Ascending aorta (tissue), 2 donors: ENCODE measurements around the gene SND1. TPM values are rescaled to one million over a fixed set of nuclear protein-coding genes. Genes with fewer than 3 reads are reported as not detected.

ENCODE experiments used
- DNase-seq, 2 donors: peaks; one replicate each; pipeline ENCODE4 v3.0.0-alpha.2; 2019; ENCODE audit warnings: low spot score in 2 of 2
- H3K27ac ChIP-seq, 2 donors: fragments of 200-600 bp; sonication (generic); one replicate each; pipeline ENCODE4 v1.5.1; 2016 to 2017; ENCODE audit warnings: mild to moderate bottlenecking in 1 of 2
- H3K27me3 ChIP-seq: fragments of 200-600 bp; sonication (generic); one replicate; pipeline ENCODE4 v1.5.1; 2017
- H3K36me3 ChIP-seq, 2 donors: fragments of 200-600 bp; sonication (generic); one replicate each; pipeline ENCODE4 v1.5.1; 2016
- H3K4me1 ChIP-seq, 2 donors: fragments of 200-600 bp; sonication (generic); one replicate each; pipeline ENCODE4 v1.5.1; 2016 to 2017; ENCODE audit warnings: mild to moderate bottlenecking in 1 of 2
- H3K4me3 ChIP-seq, 2 donors: fragments of 200-600 bp; sonication (generic); one replicate each; pipeline ENCODE4 v1.5.1; 2016 to 2017; ENCODE audit warnings: mild to moderate bottlenecking in 1 of 2
- H3K9me3 ChIP-seq, 2 donors: fragments of 200-600 bp; sonication (generic); one replicate each; pipeline ENCODE4 v1.5.1; 2016
- CTCF ChIP-seq, 3 experiments: fragments of 200-600 bp in 2 of 3; fragments of 450-650 bp in 1 of 3; sonication (generic) in 2 of 3; IDR thresholded peaks; one replicate each; pipeline ENCODE4 v1.5.1; 2016 to 2019; ENCODE audit warnings: antibody characterized with exemption in 3 of 3, mild to moderate bottlenecking in 1 of 3, moderate library complexity in 1 of 3
- intact Hi-C: fragments of 100-400 bp; cut with DNase I; formaldehyde crosslinking; loops from one replicate; pipeline ENCODE4 v1.15.1; 2023
- total RNA-seq: library from RNA; depleted of rRNA; stranded (reverse); fragments of >200 nt; gene quantifications from one replicate; pipeline ENCODE4 v1.1.0, GENCODE V29; 2016

Gene SND1
- total RNA-seq, 1 donor from 2014 or later = 93.8 TPM

- DNase-seq = no peak
- intact Hi-C loops = no loop called here
- H3K27me3 ChIP-seq = no peaks in the 10 kb centered on the region
- no peaks in the 10 kb centered on the region for H3K36me3 ChIP-seq
- no peaks in the 10 kb centered on the region for H3K9me3 ChIP-seq
- H3K27ac ChIP-seq = no peak overlapping the region
- TF ChIP-seq CTCF (IDR thresholded peaks at IDR 0.05) = no peak
- no peak overlapping the region for H3K4me3 ChIP-seq
- H3K4me1 ChIP-seq = no peaks in the 10 kb centered on the region
These were observed 351.2 kb downstream of the SND1 start for GRCh38 chr7:128003167-128003566.

- TF ChIP-seq CTCF (IDR thresholded peaks at IDR 0.05) = no peak
- intact Hi-C loops = no loop called here
- H3K4me1 ChIP-seq = no peaks in the 10 kb centered on the region
These were observed 351.8 kb downstream of the SND1 start for GRCh38 chr7:128003787-128004186.

DNA sequence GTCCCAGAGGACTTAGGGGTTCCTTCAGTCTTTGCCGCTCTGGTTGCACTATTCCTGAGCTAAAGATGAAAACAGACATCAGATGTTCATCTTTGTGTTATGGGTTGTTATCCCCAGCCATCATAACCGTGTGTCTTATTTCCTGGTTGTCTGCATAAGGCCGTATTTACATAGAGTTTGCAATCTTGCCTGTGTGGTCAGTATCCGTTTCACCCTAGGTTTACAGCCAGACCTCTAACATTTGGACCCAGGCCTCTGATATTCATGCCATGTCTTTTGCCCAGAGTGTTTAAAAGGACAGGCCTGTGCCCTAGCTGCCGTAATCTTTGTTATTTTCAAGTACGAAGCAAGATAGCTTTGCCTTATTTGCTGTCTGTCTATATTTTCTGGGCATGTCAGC is 352.6 kb downstream of the SND1 start:
- intact Hi-C loops = no loop called here
- Histone ChIP-seq H3K4me3 (no peak overlapping the region), H3K27ac (no peak overlapping the region), H3K4me1 (no peaks in the 10 kb centered on the region), H3K36me3 (no peaks in the 10 kb centered on the region), H3K9me3 (no peaks in the 10 kb centered on the region), H3K27me3 (no peaks in the 10 kb centered on the region)
- no peak for TF ChIP-seq CTCF (IDR thresholded peaks at IDR 0.05)
- DNase-seq = no peak

More at GRCh38 chr7:128003787-128004186, 351.8 kb downstream of the SND1 start:
- Histone ChIP-seq H3K36me3 (no peaks in the 10 kb centered on the region), H3K4me3 (no peak overlapping the region), H3K27ac (no peak overlapping the region), H3K9me3 (no peaks in the 10 kb centered on the region), H3K27me3 (no peaks in the 10 kb centered on the region)
- DNase-seq = no peak

GRCh38 chr7:128005117-128005516 is 353.1 kb downstream of the SND1 start:
- Histone ChIP-seq H3K9me3 (no peaks in the 10 kb centered on the region), H3K27me3 (no peaks in the 10 kb centered on the region), H3K4me1 (no peaks in the 10 kb centered on the region), H3K36me3 (no peaks in the 10 kb centered on the region), H3K27ac (no peak overlapping the region), H3K4me3 (no peak overlapping the region)
- DNase-seq = no peak
- no peak for TF ChIP-seq CTCF (IDR thresholded peaks at IDR 0.05)
- intact Hi-C loops = no loop called here

GRCh38 chr7:128005759-128006159 is 353.8 kb downstream of the SND1 start:
- no peak for DNase-seq
- Histone ChIP-seq H3K9me3 (no peaks in the 10 kb centered on the region), H3K27ac (no peak overlapping the region), H3K4me1 (no peaks in the 10 kb centered on the region), H3K27me3 (no peaks in the 10 kb centered on the region), H3K36me3 (no peaks in the 10 kb centered on the region), H3K4me3 (no peak overlapping the region)
- no peak for TF ChIP-seq CTCF (IDR thresholded peaks at IDR 0.05)
- intact Hi-C loops = no loop called here
